ENCODE data around the gene FYCO1.

The FYCO1 gene

DNA sequence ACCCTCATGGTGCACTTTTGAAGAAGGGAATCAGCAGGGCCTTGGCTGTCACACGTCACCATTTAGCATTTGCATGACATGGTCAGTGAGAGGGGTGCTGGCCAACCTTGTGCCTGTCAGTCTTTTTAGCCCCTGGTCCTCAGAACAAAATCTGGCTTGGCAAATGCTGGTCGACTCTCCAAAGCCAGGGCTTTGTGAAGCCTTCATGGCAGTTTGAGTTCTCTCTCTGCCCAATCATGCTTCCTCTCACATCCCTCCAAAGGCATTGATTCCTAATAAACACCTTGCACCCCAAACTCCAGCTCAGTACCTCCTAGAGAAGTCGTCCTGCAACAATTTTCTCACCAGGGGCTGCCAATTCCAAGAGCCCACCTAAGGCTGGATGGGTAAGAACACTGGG is 89.9 kb downstream of the FYCO1 start:
- TF ChIP-seq GATA2 (IDR thresholded peaks at IDR 0.05; ENCODE audit: low read depth, low read length) (no peak), GATA3 (IDR thresholded peaks at IDR 0.05; ENCODE audit: low read depth, low read length) (no peak)

DNA sequence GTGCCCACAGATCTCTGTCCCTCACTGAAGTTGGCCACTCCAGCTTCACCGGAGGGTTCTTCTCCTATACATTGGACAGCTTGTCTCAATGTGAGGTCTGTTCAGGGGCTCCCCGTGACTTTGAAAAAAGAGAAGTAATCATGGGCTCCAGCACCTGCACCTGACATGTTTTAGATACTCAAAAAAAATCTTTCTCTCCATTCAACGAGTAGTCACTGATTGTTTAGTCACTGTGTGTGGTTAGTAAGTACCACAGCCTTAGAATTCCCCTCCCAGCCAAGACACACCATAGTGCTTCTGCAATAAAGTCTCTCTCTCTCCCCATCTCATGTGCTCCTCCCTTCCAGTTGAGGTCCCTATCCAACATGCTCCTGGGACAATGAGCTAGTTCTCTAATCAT is 90.7 kb downstream of the FYCO1 start:
- TF ChIP-seq GATA3 (IDR thresholded peaks at IDR 0.05; ENCODE audit: low read depth, low read length) = no peak

DNA sequence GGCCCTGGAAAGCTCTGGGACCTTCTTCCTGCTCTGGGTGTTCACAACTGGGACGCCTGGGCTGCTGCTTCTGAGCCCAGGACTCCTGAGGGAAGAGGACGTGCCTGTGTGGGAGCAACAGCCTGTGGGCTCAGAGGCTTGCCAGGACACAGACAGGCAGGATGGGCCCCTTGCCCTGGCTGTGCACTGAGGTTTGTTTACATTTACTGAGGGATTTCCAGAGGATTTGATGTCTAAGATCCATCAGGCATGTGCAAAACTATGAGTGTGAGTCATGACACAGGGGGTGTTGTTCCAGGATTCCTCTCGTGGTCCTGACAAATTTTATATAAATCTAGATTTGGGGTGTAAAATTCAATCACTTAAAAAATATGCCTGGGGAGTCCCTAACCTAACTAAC is 98.7 kb downstream of the FYCO1 start:
- no peak for TF ChIP-seq GATA2 (IDR thresholded peaks at IDR 0.05; ENCODE audit: low read depth, low read length)
- no peak for TF ChIP-seq GATA3 (IDR thresholded peaks at IDR 0.05; ENCODE audit: low read depth, low read length)

DNA sequence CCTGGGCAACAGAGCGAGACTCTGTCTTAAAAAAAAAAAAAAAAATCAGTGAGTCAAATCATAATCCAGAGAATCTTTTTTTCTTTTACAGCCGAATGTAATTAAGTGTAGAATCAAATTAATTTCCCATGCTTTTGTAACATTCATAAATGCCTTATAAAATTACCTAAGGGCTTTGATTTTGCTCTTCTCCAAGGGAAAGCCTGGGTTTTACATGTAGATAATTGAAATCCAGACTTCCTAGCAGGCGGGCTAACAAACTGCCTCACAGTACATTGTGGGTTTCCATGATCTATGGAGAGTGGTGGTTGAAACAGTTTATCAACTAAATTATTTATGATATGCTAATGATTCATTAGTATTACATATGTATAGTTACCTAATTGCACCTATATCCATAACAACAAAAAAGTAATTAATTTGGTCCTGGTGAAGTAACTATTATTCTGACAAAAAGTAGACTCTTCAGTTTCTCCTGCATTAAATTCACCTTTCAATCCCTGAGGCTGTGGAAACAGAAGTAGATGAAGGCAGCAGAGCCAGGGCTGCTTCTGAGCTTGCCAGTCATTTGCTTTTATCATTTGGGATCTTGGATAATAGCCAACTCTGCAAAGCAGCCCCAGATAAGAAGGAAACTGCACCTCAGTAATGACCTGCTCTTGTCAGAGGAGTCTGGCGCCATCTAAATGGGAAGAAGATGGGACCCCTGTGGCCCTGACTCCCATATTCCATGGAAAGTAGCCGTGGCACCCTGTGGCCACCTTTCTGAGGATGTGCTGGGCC is 99.7 kb downstream of the FYCO1 start:
- TF ChIP-seq GATA3 (IDR thresholded peaks at IDR 0.05; ENCODE audit: low read depth, low read length) (peak; percentile 84), GATA2 (IDR thresholded peaks at IDR 0.05; ENCODE audit: low read depth, low read length) (peak; percentile 97)

GRCh38 chr3:45894015-45894414 is 101.6 kb downstream of the FYCO1 start:
- no peak for TF ChIP-seq GATA2 (IDR thresholded peaks at IDR 0.05; ENCODE audit: low read depth, low read length)
- TF ChIP-seq GATA3 (IDR thresholded peaks at IDR 0.05; ENCODE audit: low read depth, low read length) = no peak

DNA sequence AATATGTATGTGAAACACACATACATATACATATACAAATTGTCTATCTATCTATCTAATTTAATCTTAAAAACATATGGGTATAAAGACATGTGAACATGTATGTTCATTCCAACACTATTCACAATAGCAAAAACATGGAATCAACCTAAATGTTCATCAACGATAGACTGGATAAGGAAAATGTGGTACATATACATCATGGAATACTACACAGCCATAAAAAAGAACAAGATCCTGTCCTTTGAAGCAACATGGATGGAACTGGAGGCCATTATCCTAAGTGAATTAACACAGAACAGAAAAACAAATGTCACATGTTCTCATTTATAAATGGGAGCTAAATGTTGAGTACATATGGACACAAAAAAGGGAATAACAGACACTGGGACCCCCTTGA is 103.5 kb downstream of the FYCO1 start:
- no peak for TF ChIP-seq GATA3 (IDR thresholded peaks at IDR 0.05; ENCODE audit: low read depth, low read length)
- no peak for TF ChIP-seq GATA2 (IDR thresholded peaks at IDR 0.05; ENCODE audit: low read depth, low read length)

DNA sequence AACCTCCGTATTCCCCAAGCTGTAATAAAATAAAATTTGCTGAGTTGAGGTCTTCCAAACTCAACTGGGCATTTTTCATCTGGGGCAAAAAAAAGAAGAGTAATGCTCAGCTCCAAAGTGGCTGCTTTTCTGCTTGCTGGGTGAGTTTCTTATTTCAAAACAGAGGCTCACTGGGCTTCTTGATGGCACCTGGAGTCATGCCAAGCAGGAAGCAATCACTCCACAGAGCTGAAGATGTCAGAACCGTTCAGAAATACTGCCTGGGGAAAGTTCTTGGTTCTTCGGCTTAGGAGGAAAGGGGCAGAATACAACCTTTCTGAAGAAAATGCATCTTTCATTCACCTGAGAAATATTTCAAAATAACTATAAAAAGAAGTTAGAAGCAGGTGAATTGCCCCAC is 105.2 kb downstream of the FYCO1 start:
- TF ChIP-seq GATA3 (IDR thresholded peaks at IDR 0.05; ENCODE audit: low read depth, low read length) (no peak), GATA2 (IDR thresholded peaks at IDR 0.05; ENCODE audit: low read depth, low read length) (no peak)

DNA sequence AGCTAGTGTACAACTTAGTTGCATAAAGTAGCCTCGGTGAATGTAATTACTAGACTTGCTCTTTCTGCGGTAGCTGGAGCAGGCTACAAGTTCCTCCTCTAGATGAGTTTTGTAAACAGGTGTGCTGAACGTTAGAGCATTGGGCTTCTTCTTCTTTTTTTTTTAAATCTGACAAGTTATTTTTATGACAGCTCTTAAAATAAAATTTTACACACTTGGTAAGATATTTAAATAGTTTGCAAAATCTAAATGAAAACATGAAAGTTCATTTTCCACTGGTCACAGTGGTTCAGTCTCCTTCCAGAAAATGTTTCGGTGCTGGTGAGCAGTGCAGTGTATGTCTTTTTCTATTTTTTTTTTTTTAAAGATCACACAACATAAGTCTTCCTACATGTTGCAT is 106.3 kb downstream of the FYCO1 start:
- TF ChIP-seq GATA3 (IDR thresholded peaks at IDR 0.05; ENCODE audit: low read depth, low read length) = no peak
- TF ChIP-seq GATA2 (IDR thresholded peaks at IDR 0.05; ENCODE audit: low read depth, low read length) = no peak

DNA sequence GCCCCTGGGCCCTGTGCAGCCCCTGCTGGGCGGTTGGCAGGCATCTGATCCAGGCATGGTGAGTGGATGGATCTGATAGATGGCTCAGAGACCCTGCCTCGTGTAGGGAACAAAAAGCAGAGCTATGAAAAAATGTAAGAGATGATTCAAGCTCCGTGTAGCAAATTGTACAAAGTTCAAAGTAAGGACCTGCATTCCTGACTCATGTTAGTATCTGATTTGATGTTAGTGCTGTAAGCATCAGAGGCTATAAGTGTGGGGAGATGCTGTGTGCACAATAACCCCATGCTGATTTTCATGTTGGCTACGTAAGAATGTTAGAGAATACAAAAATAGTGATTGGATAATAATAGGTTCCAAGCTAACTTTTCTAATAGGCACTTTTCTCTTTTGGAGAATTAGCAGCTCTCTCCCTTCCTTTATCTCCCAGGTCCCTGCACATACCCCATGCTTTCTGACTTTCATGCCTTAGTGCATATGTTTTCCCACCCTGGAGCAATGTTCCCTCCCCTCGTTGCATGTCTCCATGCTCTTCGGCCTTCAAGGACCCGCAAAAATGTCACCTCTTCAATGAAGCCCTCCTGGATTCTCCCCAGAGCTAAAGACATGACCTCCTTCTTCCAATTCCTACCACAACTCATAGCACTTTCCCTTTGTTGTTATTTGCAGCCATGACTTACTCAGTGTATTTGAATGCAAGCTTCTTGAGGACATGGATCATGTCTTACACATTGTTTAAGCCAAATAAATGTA is 107.7 kb downstream of the FYCO1 start:
- TF ChIP-seq GATA3 (IDR thresholded peaks at IDR 0.05; ENCODE audit: low read depth, low read length) = no peak
- TF ChIP-seq GATA2 (IDR thresholded peaks at IDR 0.05; ENCODE audit: low read depth, low read length) = no peak

DNA sequence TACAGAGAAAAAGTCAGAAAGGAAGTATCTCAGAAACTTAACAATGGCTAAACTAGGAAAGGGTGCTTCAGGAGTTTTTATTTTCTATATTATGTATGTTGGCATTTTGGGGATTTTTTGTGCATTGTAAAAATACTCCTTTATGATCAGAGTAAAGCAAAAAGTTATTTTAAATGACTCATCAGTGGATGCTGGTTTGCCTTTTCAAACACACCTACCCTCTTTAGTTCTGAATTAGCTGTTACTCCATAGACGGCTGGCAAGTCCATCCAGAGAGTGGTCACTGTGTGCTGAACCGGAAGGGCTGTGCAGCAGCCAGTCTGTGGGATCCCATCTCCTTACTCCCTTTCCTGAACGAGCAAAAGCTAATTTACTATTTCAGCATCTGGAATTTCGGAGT is 108.3 kb downstream of the FYCO1 start:
- TF ChIP-seq GATA3 (IDR thresholded peaks at IDR 0.05; ENCODE audit: low read depth, low read length) = no peak
- TF ChIP-seq GATA2 (IDR thresholded peaks at IDR 0.05; ENCODE audit: low read depth, low read length) = no peak

DNA sequence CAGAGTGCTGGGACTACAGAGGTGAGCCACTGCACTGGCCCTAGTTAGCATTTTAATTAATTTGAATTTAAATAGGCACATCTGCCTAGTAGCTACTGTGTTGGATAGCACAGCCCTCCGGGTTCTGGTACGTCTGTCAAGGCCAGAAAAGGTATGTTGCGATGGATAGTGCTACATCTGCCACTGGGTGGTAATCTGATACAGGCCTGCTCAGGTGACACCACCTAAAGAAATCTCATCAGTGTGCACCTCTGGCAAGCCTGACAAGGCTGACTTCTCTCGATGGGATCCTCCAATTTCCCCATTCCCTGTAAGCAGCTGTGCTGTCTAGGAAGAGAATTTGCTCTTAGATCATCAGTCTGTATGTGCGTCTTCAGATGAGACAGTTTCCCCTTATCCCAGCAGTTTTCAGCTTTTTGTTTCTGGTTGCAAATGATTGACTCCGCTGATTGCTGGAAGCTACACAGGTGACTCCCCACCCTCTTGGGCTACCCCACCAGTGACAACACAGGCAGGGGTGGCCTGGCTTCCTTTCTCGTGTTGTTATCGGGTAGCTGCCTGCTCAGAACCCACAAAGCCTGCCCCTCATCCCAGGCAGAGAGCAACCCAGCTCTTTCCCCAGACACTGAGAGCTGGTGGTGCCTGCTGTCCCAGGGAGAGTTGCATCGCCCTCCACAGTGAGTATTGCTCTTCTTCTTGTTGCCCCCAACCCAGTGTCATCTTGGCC is 109.5 kb downstream of the FYCO1 start, which contains the start of gene CCR9:
CCR9 (plus strand) TSS at position 565 of the 727 bp plus-strand sequence. CDS start 8,391 bp downstream, outside the sequence.
- no peak for TF ChIP-seq GATA3 (IDR thresholded peaks at IDR 0.05; ENCODE audit: low read depth, low read length)
- no peak for TF ChIP-seq GATA2 (IDR thresholded peaks at IDR 0.05; ENCODE audit: low read depth, low read length)

DNA sequence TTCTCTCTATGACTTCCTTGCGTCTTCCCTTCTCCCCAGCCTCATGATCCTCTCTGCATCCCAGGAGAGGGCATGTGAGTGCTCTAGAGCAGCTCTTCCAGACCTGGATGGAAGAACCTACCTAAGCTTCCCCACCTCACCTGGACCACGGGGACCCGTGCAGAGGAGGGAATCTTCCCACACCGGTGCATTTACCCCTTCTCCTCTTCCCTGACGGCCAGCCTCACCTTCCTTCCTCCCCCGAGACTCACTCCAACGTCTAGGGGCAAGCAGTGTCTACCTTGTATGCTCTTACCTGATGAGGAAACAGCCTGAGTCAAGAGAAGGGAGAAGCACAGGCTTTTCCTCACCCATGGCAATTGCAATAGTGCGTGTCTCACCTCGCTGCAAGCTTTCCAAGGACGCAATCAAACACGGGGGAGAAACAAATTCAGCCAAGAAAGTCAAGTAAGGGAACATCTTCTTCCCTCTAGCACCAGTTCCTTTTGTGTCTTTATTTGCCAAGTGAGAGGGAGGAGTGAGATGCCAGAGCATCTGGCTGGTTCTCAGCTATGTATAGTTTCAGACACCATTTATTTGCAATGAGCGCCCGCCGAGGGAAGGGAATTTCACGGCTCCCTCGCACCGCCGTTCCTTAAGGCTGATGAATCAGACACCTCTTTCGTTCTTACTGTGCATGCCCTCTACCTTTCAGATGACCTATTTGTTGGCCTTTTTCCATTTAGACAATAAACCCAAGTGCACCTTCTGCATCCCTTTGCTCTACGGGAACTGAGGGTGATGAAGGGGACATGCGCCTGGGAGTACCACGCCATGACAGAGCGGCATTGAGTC is 111.0 kb downstream of the FYCO1 start:
- TF ChIP-seq GATA3 (IDR thresholded peaks at IDR 0.05; ENCODE audit: low read depth, low read length) (no peak), GATA2 (IDR thresholded peaks at IDR 0.05; ENCODE audit: low read depth, low read length) (no peak)
